HepG2 (cell line): ENCODE data around the gene FANCE. TPM values are rescaled to one million over a fixed set of nuclear protein-coding genes. Genes with fewer than 3 reads are reported as not detected.

Experiments used
- ATAC-seq: fragments of 200-7000 bp; cut with Tn5 transposase; 3 replicates; pipeline ENCODE4 v1.9.1; 2020; ENCODE audit warnings: mild to moderate bottlenecking, moderate library complexity
- BruUV-seq: library from RNA; stranded (reverse); fragments of 400-500 nt; replicated peaks from 2 replicates; lab custom pipeline; 2021; lab: Mats Ljungman, UMichigan
- CTCF ChIA-PET: fragments of 300-600 bp; formaldehyde crosslinking; extraction: SDS; loops from one replicate; lab custom pipeline; 2021; ENCODE audit warnings: low total read pairs, inconsistent platforms, low intra/inter-chr PET ratio; lab: Yijun Ruan, JAX
- POLR2A ChIA-PET: fragments of 350-600 bp; sonication (Branson Sonifier 250); formaldehyde crosslinking; loops from one replicate; lab custom pipeline; 2020; ENCODE audit warnings: antibody characterized with exemption, inconsistent platforms; lab: Yijun Ruan, JAX
- DNase-seq: peaks from one replicate; pipeline ENCODE4 v3.0.0-alpha.2; 2015; ENCODE audit warnings: low spot score
- FAIRE-seq: peaks from 3 replicates; lab custom pipeline; 2011; peaks lifted over from hg19 to GRCh38; lab: Jason Lieb, UNC
- H2AFZ ChIP-seq: one replicate; pipeline ENCODE4 v1.6.1; 2011; ENCODE audit warnings: low read length, inconsistent platforms
- H3K27ac ChIP-seq: fragments of 300-600 bp; 3 replicates; pipeline ENCODE4 v1.8.0; 2011; ENCODE audit warnings: mixed run types, mild to moderate bottlenecking, mixed read lengths, low read length, inconsistent platforms; ENCODE audit not compliant: insufficient read depth; ENCODE audit errors: extremely low read length
- H3K27me3 ChIP-seq, 2 experiments: fragments of 200-600 bp in 1 of 2; 2 replicates in 1 of 2; 3 replicates in 1 of 2; pipeline versions ENCODE4 v1.6.0 to v1.8.0; 2011; ENCODE audit warnings: low read length in 2 of 2, mild to moderate bottlenecking in 2 of 2, moderate library complexity in 2 of 2, inconsistent platforms in 1 of 2; ENCODE audit not compliant: insufficient read depth in 2 of 2, control insufficient read depth in 1 of 2
- H3K36me3 ChIP-seq, 2 experiments: fragments of 200-600 bp in 1 of 2; replicated peaks in 1 of 2; 2 replicates in 1 of 2; 3 replicates in 1 of 2; pipeline versions ENCODE4 v1.5.1 to v1.8.0; 2011; ENCODE audit warnings: low read length in 2 of 2, inconsistent platforms in 1 of 2; ENCODE audit not compliant: insufficient read depth in 2 of 2, control insufficient read depth in 1 of 2
- H3K4me1 ChIP-seq: 2 replicates; pipeline ENCODE4 v1.5.1; 2012; ENCODE audit warnings: low read length, inconsistent platforms; ENCODE audit not compliant: insufficient read depth
- H3K4me2 ChIP-seq: 2 replicates; pipeline ENCODE4 v1.6.0; 2011; ENCODE audit warnings: low read depth, low read length, inconsistent platforms
- H3K4me3 ChIP-seq, 3 experiments: fragments of 200-600 bp in 1 of 3; sonication (generic), shearing (Covaris generic) in 1 of 3; replicated peaks in 1 of 3; 2 replicates each; pipeline ENCODE4 v1.5.1; 2011 to 2016; ENCODE audit warnings: low read length in 3 of 3, inconsistent platforms in 2 of 3, low read depth in 2 of 3, mild to moderate bottlenecking in 2 of 3, control low read depth in 1 of 3, mixed read lengths in 1 of 3; ENCODE audit not compliant: insufficient read depth in 1 of 3
- H3K79me2 ChIP-seq: one replicate; pipeline ENCODE4 v1.6.1; 2011; ENCODE audit warnings: low read length, inconsistent platforms; ENCODE audit not compliant: insufficient read depth
- H3K9ac ChIP-seq: 2 replicates; pipeline ENCODE4 v1.6.0; 2011; ENCODE audit warnings: mild to moderate bottlenecking, low read depth, low read length, inconsistent platforms; ENCODE audit not compliant: insufficient read depth
- H3K9me3 ChIP-seq: 2 replicates; pipeline ENCODE4 v1.5.1; 2012; ENCODE audit warnings: mild to moderate bottlenecking, low read length
- H4K20me1 ChIP-seq: 2 replicates; pipeline ENCODE4 v1.6.0; 2011; ENCODE audit warnings: inconsistent platforms, mild to moderate bottlenecking, low read length, moderate library complexity; ENCODE audit not compliant: insufficient read depth
- KDM5A ChIP-seq: fragments of 200-600 bp; sonication (generic); IDR thresholded peaks from 2 replicates; pipeline ENCODE4 v1.7.0; 2018; ENCODE audit warnings: antibody characterized with exemption, mild to moderate bottlenecking, low read length, borderline replicate concordance
- ZNF557 ChIP-seq: sonication (generic); formaldehyde crosslinking; IDR thresholded peaks from 2 replicates; pipeline ENCODE4 v1.4.0; 2020; ENCODE audit warnings: missing genetic modification reagents
- ZNF768 ChIP-seq: sonication (generic); formaldehyde crosslinking; IDR thresholded peaks from 2 replicates; pipeline ENCODE4 v1.4.0; 2020; ENCODE audit warnings: missing genetic modification reagents
- ZNF891 ChIP-seq: sonication (generic); formaldehyde crosslinking; IDR thresholded peaks from 2 replicates; pipeline ENCODE4 v1.5.0; 2020; ENCODE audit warnings: mild to moderate bottlenecking, missing genetic modification reagents
- WGBS: methylation state at CpG from one replicate; pipeline ENCODE4 v1.1.6; 2017; ENCODE audit warnings: low lambda C conversion rate; 5-methylcytosine and 5-hydroxymethylcytosine counted together
- in situ Hi-C: cut with HindIII; loops from 2 replicates; pipeline ENCODE4 v1.10.0; 2017; ENCODE audit warnings: low pct_unique_long_range_greater_than_20kb; ENCODE audit not compliant: extremely low pct_ligation_motif_present
- intact Hi-C: fragments of 100-400 bp; cut with micrococcal nuclease; formaldehyde crosslinking; loops from one replicate; pipeline ENCODE4 v1.10.0; 2022; ENCODE audit not compliant: unreplicated experiment
- polyA plus RNA-seq, 8 experiments: library from polyadenylated mRNA; depleted of rRNA in 3 of 8; stranded (reverse) in 7 of 8; unstranded in 1 of 8; fragments of >200 nt; fragmentation: Illumina TruSeq in 4 of 8; extraction: Trizol in 4 of 8; gene quantifications; 2 replicates each; pipeline versions ENCODE4 v1.2.1 to v1.2.3, GENCODE V29; 2011 to 2016; ENCODE audit warnings: low read depth in 4 of 8, missing spikeins in 1 of 8, mixed read lengths in 1 of 8; ENCODE audit not compliant: insufficient read depth in 1 of 8
- total RNA-seq, 5 experiments: library from RNA; depleted of rRNA; stranded (reverse); fragments of >200 nt; fragmentation: Illumina TruSeq; extraction: Trizol; gene quantifications; 2 replicates each; pipeline ENCODE4 v1.2.3, GENCODE V29; 2016; ENCODE audit warnings: low read depth in 1 of 5

The FANCE gene
- total and polyA plus RNA-seq, 2 of the 13 experiments (the other 11 are each of a cell fraction or from before 2014, with no cell fraction given): 7.1 to 11.2 TPM

- TF ChIP-seq ZNF891 (0 out of 2 replicates have a peak, but pooled peaks have one; percentile 25), ZNF557 (CRISPR knock-in tag) (no peak), ZNF768 (peak; percentile 63)
- TF ChIP-seq, all 625 proteins: peak for 2
- Histone ChIP-seq H3K36me3 (no peaks in the 10 kb centered on the region), H3K9me3 (no peaks in the 10 kb centered on the region), H3K27me3 (peaks cover 3 to 5% of the 10 kb centered on the region in 2 experiments; a peak in 2 of 5 replicates), H3K27ac (no peak overlapping the region), H4K20me1 (no peaks in the 10 kb centered on the region), H3K4me3 (no peak overlapping the region), H2AFZ (no peak overlapping the region), H3K9ac (no peak overlapping the region), H3K4me1 (peaks cover 8% of the 10 kb centered on the region), H3K4me2 (no peak overlapping the region), H3K79me2 (no peaks in the 10 kb centered on the region)
- ChIA-PET POLR2A (no interaction called here), CTCF (no interaction called here)
- FAIRE-seq (no peak), ATAC-seq (peak; percentile 14; the same call in 2 of the 3 replicates), DNase-seq (no peak)
- intact Hi-C loops: no loop called here
- in situ Hi-C loops: no loop called here
- no TSS peak for BruUV-seq
- 37% methylated on average over 6 of the region's 9 CpGs for WGBS
These were observed 8.7 kb upstream of the FANCE start for GRCh38 chr6:35443341-35444030.

DNA sequence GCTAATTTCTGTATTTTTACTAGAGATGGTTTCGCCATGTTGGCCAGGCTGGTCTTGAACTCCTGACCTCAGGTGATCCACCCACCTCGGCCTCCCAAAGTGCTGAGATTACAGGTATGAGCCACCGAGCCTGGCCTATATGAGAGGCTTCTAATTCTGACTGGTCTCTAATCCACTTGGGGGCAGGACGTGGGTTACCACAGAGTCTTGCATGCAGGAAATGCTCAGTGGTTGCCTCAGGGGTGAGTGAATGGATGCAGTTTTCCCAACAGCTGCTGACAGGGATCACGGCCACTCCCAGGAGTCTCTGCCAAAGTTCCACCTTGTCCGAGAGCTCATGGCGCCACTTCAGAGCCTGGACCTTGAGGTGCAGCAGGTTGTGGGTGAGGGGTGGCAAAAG is 6.4 kb upstream of the FANCE start:
- H3K4me3 ChIP-seq: no peak overlapping the region
- no peak for DNase-seq
- no peaks in the 10 kb centered on the region for H3K36me3 ChIP-seq
- POLR2A ChIA-PET: interaction anchor here (1.0 to 1.5 kb wide), 2 partner anchors 17 to 30 kb away, joined by 3 read pairs; no protein-coding TSS in a partner anchor
- TF ChIP-seq KDM5A: no peak
- 38% methylated on average over 7 of the region's 7 CpGs for WGBS
- no peaks in the 10 kb centered on the region for H3K9me3 ChIP-seq
- H3K9ac ChIP-seq: no peak overlapping the region
- ATAC-seq: no peak
- H2AFZ ChIP-seq: no peak overlapping the region
- H3K4me1 ChIP-seq: peaks cover 16% of the 10 kb centered on the region; the same call in 1 of the 2 replicates
- no peaks in the 10 kb centered on the region for H3K79me2 ChIP-seq
- H3K27me3 ChIP-seq: peaks cover 5 to 15% of the 10 kb centered on the region in 2 experiments; a peak in 2 of 5 replicates
- H3K27ac ChIP-seq: no peak overlapping the region
- H3K4me2 ChIP-seq: no peak overlapping the region
- CTCF ChIA-PET: no interaction called here
- no peaks in the 10 kb centered on the region for H4K20me1 ChIP-seq
- intact Hi-C loops: no loop called here
- in situ Hi-C loops: no loop called here
- FAIRE-seq: no peak
- no TSS peak for BruUV-seq
